CD4-positive, CD25-positive, alpha-beta regulatory T cell (primary cell): ENCODE data around the gene DIO2. TPM values are rescaled to one million over a fixed set of nuclear protein-coding genes. Genes with fewer than 3 reads are reported as not detected.

Source experiments
- ATAC-seq, 2 donors: fragments of 150-1000 bp; cut with Tn5 transposase; one replicate each; pipeline ENCODE4 v1.10.0; 2021; ENCODE audit warnings: low read depth in 2 of 2, moderate number of reproducible peaks in 2 of 2, moderate library complexity in 1 of 2
- DNase-seq, 3 donors: peaks; one replicate each; pipeline versions ENCODE4 v3.0.0 to v3.0.0-alpha.2; 2012 to 2022; ENCODE audit warnings: mixed read lengths in 1 of 3
- H3K27ac ChIP-seq: one replicate; pipeline ENCODE4 v1.7.0; 2013; ENCODE audit warnings: mild to moderate bottlenecking, low read length; ENCODE audit not compliant: insufficient read depth, poor library complexity, severe bottlenecking
- H3K27me3 ChIP-seq: one replicate; pipeline ENCODE4 v1.7.0; 2013; ENCODE audit warnings: low read length; ENCODE audit not compliant: control insufficient read depth, insufficient read depth
- H3K36me3 ChIP-seq: one replicate; pipeline ENCODE4 v1.7.0; 2013; ENCODE audit warnings: mild to moderate bottlenecking, low read length, moderate library complexity; ENCODE audit not compliant: control insufficient read depth, insufficient read depth
- H3K4me1 ChIP-seq: 2 replicates; pipeline ENCODE4 v1.7.0; 2013; ENCODE audit warnings: mild to moderate bottlenecking, low read length; ENCODE audit not compliant: insufficient read depth, control insufficient read depth, poor library complexity, severe bottlenecking
- H3K4me3 ChIP-seq: one replicate; pipeline ENCODE4 v1.7.0; 2013; ENCODE audit warnings: low read depth, mild to moderate bottlenecking, low read length, moderate library complexity
- H3K9me3 ChIP-seq, 2 experiments: 1 replicate in 1 of 2; 2 replicates in 1 of 2; pipeline ENCODE4 v1.7.0; 2013; ENCODE audit warnings: low read length in 2 of 2, mild to moderate bottlenecking in 1 of 2, moderate library complexity in 1 of 2; ENCODE audit not compliant: control insufficient read depth in 2 of 2
- H3K27ac Mint-ChIP-seq, 3 donors: one replicate each; pipeline ENCODE4 v1.8.0; 2020 to 2022; ENCODE audit warnings: mild to moderate bottlenecking in 3 of 3, mixed read lengths in 3 of 3, moderate library complexity in 2 of 3
- H3K27me3 Mint-ChIP-seq: one replicate; pipeline ENCODE4 v1.8.0; 2022; ENCODE audit warnings: mild to moderate bottlenecking, mixed read lengths
- H3K36me3 Mint-ChIP-seq: one replicate; pipeline ENCODE4 v1.8.0; 2020; ENCODE audit warnings: mixed read lengths
- H3K4me1 Mint-ChIP-seq, 4 donors: one replicate each; pipeline ENCODE4 v1.8.0; 2020 to 2022; ENCODE audit warnings: mixed read lengths in 4 of 4, mild to moderate bottlenecking in 1 of 4
- H3K4me3 Mint-ChIP-seq, 4 donors: one replicate each; pipeline ENCODE4 v1.8.0; 2020 to 2022; ENCODE audit warnings: mild to moderate bottlenecking in 4 of 4, mixed read lengths in 4 of 4, moderate library complexity in 3 of 4
- H3K9me3 Mint-ChIP-seq, 7 donors: one replicate each; pipeline ENCODE4 v1.8.0; 2020 to 2022; ENCODE audit warnings: mixed read lengths in 7 of 7, mild to moderate bottlenecking in 3 of 7, moderate library complexity in 2 of 7
- polyA plus RNA-seq, 4 donors: library from polyadenylated mRNA; unstranded; fragments of 300-500 nt; fragmentation: Illumina TruSeq; gene quantifications; one replicate each; pipeline ENCODE4 v1.2.3, GENCODE V29; 2021
- total RNA-seq: library from RNA; stranded (reverse); gene quantifications from one replicate; pipeline ENCODE4 v1.2.3, GENCODE V29; 2022

Gene DIO2
- total and polyA plus RNA-seq, 5 donors from 2014 or later, result not detected

DNA sequence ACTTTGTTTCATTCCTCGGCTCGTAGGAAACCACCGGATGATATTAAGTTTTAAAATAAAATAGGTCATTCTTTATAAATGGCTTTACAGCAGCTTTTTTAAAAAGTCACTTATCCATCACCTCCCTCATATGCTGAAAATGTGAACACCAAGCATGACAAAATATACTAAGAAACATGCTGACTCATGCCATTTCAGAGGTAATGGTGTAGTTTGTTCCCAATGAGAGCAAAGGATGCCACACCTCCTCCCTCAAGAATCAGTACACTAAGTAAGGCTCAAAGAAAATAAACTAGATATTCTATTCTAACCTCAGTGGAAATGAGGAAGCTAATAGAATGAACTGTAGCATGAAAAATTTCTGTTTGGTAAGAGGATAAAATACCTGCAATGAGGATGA lies 5.5 kb upstream of the DIO2 start:
- H3K27me3 Mint-ChIP-seq, result no peaks in the 10 kb centered on the region
- no peak for ATAC-seq
- DNase-seq, result no peak
- Histone ChIP-seq H3K27ac (no peak overlapping the region), H3K27me3 (no peaks in the 10 kb centered on the region), H3K9me3 (no peaks in the 10 kb centered on the region), H3K36me3 (no peaks in the 10 kb centered on the region), H3K4me3 (no peak overlapping the region), H3K4me1 (no peaks in the 10 kb centered on the region)
- H3K27ac Mint-ChIP-seq, result no peak overlapping the region
- no peak overlapping the region for H3K4me3 Mint-ChIP-seq
- H3K36me3 Mint-ChIP-seq, result no peaks in the 10 kb centered on the region
- H3K9me3 Mint-ChIP-seq, result peaks cover 0 to 6% (median 2%) of the 10 kb centered on the region in 7 donors
- H3K4me1 Mint-ChIP-seq, result no peaks in the 10 kb centered on the region

- Histone ChIP-seq H3K4me1 (no peaks in the 10 kb centered on the region), H3K9me3 (no peaks in the 10 kb centered on the region), H3K27ac (no peak overlapping the region), H3K27me3 (no peaks in the 10 kb centered on the region), H3K36me3 (no peaks in the 10 kb centered on the region), H3K4me3 (no peak overlapping the region)
- no peak overlapping the region for H3K27ac Mint-ChIP-seq
- H3K9me3 Mint-ChIP-seq, result peaks cover 0 to 6% (median 2%) of the 10 kb centered on the region in 7 donors
- no peaks in the 10 kb centered on the region for H3K4me1 Mint-ChIP-seq
- ATAC-seq (no peak), DNase-seq (no peak)
- H3K27me3 Mint-ChIP-seq, result no peaks in the 10 kb centered on the region
- no peak overlapping the region for H3K4me3 Mint-ChIP-seq
- no peaks in the 10 kb centered on the region for H3K36me3 Mint-ChIP-seq
Measured at GRCh38 chr14:80215756-80216581, 4.7 kb upstream of the DIO2 start.

- H3K4me3 Mint-ChIP-seq, result no peak overlapping the region
- Histone ChIP-seq H3K36me3 (no peaks in the 10 kb centered on the region), H3K27me3 (no peaks in the 10 kb centered on the region), H3K9me3 (no peaks in the 10 kb centered on the region), H3K4me1 (no peaks in the 10 kb centered on the region), H3K4me3 (no peak overlapping the region), H3K27ac (no peak overlapping the region)
- H3K27ac Mint-ChIP-seq, result no peak overlapping the region
- ATAC-seq (no peak), DNase-seq (no peak)
- H3K9me3 Mint-ChIP-seq, result peaks cover 0 to 6% (median 3%) of the 10 kb centered on the region in 7 donors
- peaks cover 8% of the 10 kb centered on the region for H3K27me3 Mint-ChIP-seq
- no peaks in the 10 kb centered on the region for H3K4me1 Mint-ChIP-seq
- no peaks in the 10 kb centered on the region for H3K36me3 Mint-ChIP-seq
Measured at GRCh38 chr14:80215081-80215480, 3.8 kb upstream of the DIO2 start.

DNA sequence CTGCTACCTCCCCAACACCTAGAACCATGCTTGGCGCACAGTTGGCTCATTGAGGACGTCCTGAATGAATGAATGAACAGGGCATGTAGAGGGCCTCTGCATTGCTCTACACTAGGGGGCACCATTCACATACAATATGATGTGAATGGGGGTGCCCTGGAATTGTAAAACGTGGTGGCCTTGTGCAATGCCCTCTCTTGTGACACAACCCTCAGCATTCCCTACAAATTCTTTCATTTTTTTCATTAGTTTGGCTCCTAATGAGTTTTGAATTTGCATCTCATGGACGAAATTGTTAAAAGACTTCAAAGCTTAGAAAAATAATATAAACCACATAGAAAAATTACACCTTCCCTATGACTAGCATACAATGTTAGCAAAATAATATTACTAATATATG lies 2.3 kb upstream of the DIO2 start:
- Mint-ChIP-seq H3K4me1 (no peaks in the 10 kb centered on the region), H3K36me3 (no peaks in the 10 kb centered on the region), H3K4me3 (no peak overlapping the region), H3K27ac (no peak overlapping the region), H3K9me3 (peaks cover 0 to 4% (median 0%) of the 10 kb centered on the region in 7 donors), H3K27me3 (peaks cover 10% of the 10 kb centered on the region)
- Histone ChIP-seq H3K4me1 (no peaks in the 10 kb centered on the region), H3K36me3 (no peaks in the 10 kb centered on the region), H3K9me3 (no peaks in the 10 kb centered on the region), H3K27ac (no peak overlapping the region), H3K27me3 (no peaks in the 10 kb centered on the region), H3K4me3 (no peak overlapping the region)
- peak in 1 of 3 donors; percentile 27 for DNase-seq
- no peak for ATAC-seq

DNA sequence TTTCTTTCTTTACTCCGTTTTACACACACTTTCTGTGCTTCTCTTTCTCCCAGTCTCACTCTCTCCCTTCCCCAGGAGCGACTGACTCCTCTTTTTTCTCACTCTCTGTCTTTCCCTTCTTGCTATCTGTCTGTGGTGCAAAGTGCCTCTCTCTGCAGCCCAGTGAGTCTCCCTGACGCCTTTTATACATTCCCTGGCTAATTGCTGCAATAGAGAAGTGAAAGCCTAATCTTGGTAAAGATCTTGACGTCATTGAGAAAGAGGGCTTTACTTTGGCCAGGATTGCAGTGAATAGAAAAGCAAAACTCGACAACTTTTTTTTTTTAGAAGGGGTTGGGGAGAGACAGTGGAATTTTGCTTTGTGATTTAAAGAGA lies 706 bp upstream of the DIO2 start:
- H3K9me3 ChIP-seq, result no peaks in the 10 kb centered on the region
- no peak overlapping the region for H3K4me3 ChIP-seq
- ATAC-seq (no peak), DNase-seq (no peak)
- no peaks in the 10 kb centered on the region for H3K36me3 Mint-ChIP-seq
- no peak overlapping the region for H3K4me3 Mint-ChIP-seq
- H3K27ac ChIP-seq, result no peak overlapping the region
- H3K9me3 Mint-ChIP-seq, result peaks cover 0 to 4% (median 0%) of the 10 kb centered on the region in 7 donors
- H3K27me3 ChIP-seq, result no peaks in the 10 kb centered on the region
- peaks cover 10% of the 10 kb centered on the region for H3K27me3 Mint-ChIP-seq
- no peaks in the 10 kb centered on the region for H3K36me3 ChIP-seq
- no peaks in the 10 kb centered on the region for H3K4me1 Mint-ChIP-seq
- peak overlapping the region in 1 of 3 donors; percentile 26 for H3K27ac Mint-ChIP-seq
- no peaks in the 10 kb centered on the region for H3K4me1 ChIP-seq

DNA sequence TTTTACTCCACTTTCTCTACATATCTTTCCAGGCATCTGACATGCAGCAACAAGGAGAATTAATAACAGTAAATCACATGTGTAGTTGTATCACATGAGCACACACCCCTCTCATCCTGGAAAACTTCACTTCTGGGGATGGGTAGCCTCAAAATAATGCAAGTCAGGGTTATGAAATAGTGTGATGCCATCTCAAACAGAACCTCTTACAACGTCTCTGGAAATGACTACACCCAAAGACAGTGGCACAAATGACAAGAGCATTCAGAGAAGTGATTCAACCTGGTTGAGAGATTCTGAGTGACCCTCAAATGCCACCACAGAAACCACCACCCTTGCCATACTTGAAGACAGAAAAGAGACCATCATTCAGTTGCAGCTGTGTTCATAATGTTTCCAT lies 2.8 kb downstream of the DIO2 start:
- no peak overlapping the region for H3K27ac ChIP-seq

DNA sequence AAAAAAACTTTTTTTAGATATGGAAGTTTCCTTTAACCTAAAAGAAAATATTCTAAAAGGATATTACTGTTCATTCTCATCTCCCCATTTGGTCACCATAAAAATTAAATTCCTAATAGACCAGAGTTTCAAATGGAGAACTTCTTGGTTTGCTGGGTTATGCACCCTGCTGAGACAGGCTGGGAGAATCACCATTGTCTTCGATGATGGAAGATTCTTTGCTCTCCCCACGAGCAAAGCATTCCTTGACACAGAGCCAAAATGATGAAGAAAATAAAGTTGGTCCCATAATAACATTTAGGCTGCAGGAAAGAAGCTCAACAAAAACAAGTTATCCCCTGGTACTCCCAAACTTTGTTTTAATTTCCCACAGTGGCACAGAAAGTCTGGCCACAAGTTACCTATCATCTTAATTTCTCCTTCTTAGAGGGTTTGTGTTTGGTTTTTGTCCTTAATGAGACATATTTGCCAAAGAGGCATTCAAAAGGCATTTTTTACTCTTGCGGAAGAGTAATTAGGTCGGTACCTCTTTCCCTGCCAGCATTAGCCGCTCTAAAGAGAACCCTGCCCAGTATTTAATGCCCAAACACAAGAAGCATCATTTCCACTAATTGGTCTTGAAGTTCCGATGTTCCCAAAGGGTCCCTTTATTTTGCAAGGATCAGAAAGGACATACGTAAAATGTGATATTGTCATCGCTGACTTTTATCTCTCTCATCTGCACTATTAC lies 4.8 kb downstream of the DIO2 start:
- Mint-ChIP-seq H3K9me3 (peaks cover 0 to 1% (median 0%) of the 10 kb centered on the region in 7 donors), H3K4me1 (no peaks in the 10 kb centered on the region), H3K36me3 (no peaks in the 10 kb centered on the region), H3K4me3 (no peak overlapping the region), H3K27me3 (peaks cover 10% of the 10 kb centered on the region), H3K27ac (no peak overlapping the region)
- no peak overlapping the region for H3K4me3 ChIP-seq
- H3K9me3 ChIP-seq, result no peaks in the 10 kb centered on the region
- H3K36me3 ChIP-seq, result no peaks in the 10 kb centered on the region
- H3K27me3 ChIP-seq, result no peaks in the 10 kb centered on the region
- H3K4me1 ChIP-seq, result no peaks in the 10 kb centered on the region
- H3K27ac ChIP-seq, result no peak overlapping the region
- DNase-seq (no peak), ATAC-seq (no peak)

More for the DNA sequence above, 2.8 kb downstream of the DIO2 start:
- Mint-ChIP-seq H3K27me3 (peaks cover 10% of the 10 kb centered on the region), H3K4me1 (no peaks in the 10 kb centered on the region), H3K27ac (peak overlapping the region in 1 of 3 donors; percentile 91), H3K9me3 (peaks cover 0 to 2% (median 0%) of the 10 kb centered on the region in 7 donors), H3K36me3 (no peaks in the 10 kb centered on the region), H3K4me3 (no peak overlapping the region)
- Histone ChIP-seq H3K4me1 (no peaks in the 10 kb centered on the region), H3K36me3 (no peaks in the 10 kb centered on the region), H3K4me3 (no peak overlapping the region), H3K27me3 (no peaks in the 10 kb centered on the region), H3K9me3 (no peaks in the 10 kb centered on the region)
- ATAC-seq (no peak), DNase-seq (no peak)
